SU-DHL-6 (cell line): ENCODE results near the gene OTOGL.

Experiments used
- H2AFZ ChIP-seq: fragments of 200-600 bp; sonication (generic); 2 replicates; pipeline ENCODE4 v1.6.1; 2014; ENCODE audit warnings: low read depth, mild to moderate bottlenecking, moderate library complexity, mixed read lengths, antibody characterized with exemption, low read length; ENCODE audit not compliant: severe bottlenecking
- H3F3A ChIP-seq: fragments of 200-600 bp; shearing (Covaris generic); 2 replicates; pipeline ENCODE4 v1.6.0; 2016; ENCODE audit warnings: antibody characterized with exemption, mild to moderate bottlenecking; ENCODE audit not compliant: insufficient read depth
- H3K27ac ChIP-seq: fragments of 200-600 bp; sonication (generic); 2 replicates; pipeline ENCODE4 v1.5.1; 2016; ENCODE audit warnings: low read depth, mild to moderate bottlenecking, low read length, moderate library complexity, mixed read lengths
- H3K27me3 ChIP-seq: fragments of 200-600 bp; sonication (generic), shearing (Covaris generic); 2 replicates; pipeline ENCODE4 v1.6.0; 2014; ENCODE audit warnings: mild to moderate bottlenecking, low read length
- H3K36me3 ChIP-seq: fragments of 200-600 bp; sonication (generic); 2 replicates; pipeline ENCODE4 v1.6.1; 2014; ENCODE audit warnings: mild to moderate bottlenecking, low read length, mixed read lengths
- H3K4me2 ChIP-seq: fragments of 300-600, 200-600 bp; shearing (Covaris generic), sonication (generic); 2 replicates; pipeline ENCODE4 v1.6.0; 2014; ENCODE audit warnings: low read length, low read depth, mild to moderate bottlenecking; ENCODE audit not compliant: poor library complexity, severe bottlenecking
- H3K4me3 ChIP-seq: fragments of 200-600 bp; sonication (generic); 2 replicates; pipeline ENCODE4 v1.5.1; 2014; ENCODE audit warnings: antibody characterized with exemption, low read length, mild to moderate bottlenecking, mixed read lengths; ENCODE audit not compliant: insufficient read depth, poor library complexity, severe bottlenecking
- H3K79me2 ChIP-seq: fragments of 200-600 bp; sonication (generic); 2 replicates; pipeline ENCODE4 v1.6.1; 2014; ENCODE audit warnings: mild to moderate bottlenecking, low read length, moderate library complexity; ENCODE audit not compliant: insufficient read depth
- H3K9ac ChIP-seq: fragments of 200-600 bp; sonication (generic); 2 replicates; pipeline ENCODE4 v1.7.0; 2014; ENCODE audit warnings: mild to moderate bottlenecking, low read length
- H3K9me2 ChIP-seq: fragments of 200-600 bp; sonication (generic); replicated peaks from 2 replicates; pipeline ENCODE4 v1.6.1; 2014; ENCODE audit warnings: low read length; ENCODE audit not compliant: insufficient read depth
- H3K9me3 ChIP-seq: fragments of 200-600 bp; sonication (generic); 2 replicates; pipeline ENCODE4 v1.6.1; 2014; ENCODE audit warnings: low read length, mixed read lengths; ENCODE audit not compliant: insufficient read depth
- H4K20me1 ChIP-seq: fragments of 200-600 bp; sonication (generic); 2 replicates; pipeline ENCODE4 v1.6.1; 2014; ENCODE audit warnings: low read depth, mild to moderate bottlenecking, antibody characterized with exemption, low read length, moderate library complexity, mixed read lengths
- EZH2phosphoT487 ChIP-seq: fragments of 200-600 bp; sonication (generic), shearing (Covaris generic); conservative IDR thresholded peaks from 2 replicates; pipeline ENCODE4 v1.6.1; 2018; ENCODE audit warnings: mild to moderate bottlenecking, antibody characterized with exemption, low read length, moderate library complexity, mixed read lengths
- TF ChIP-seq, protein P1 (sequence below): fragments of 200-600 bp; sonication (generic); IDR thresholded peaks from one replicate; pipeline ENCODE4 v1.5.1; 2017; ENCODE audit warnings: antibody characterized with exemption, mild to moderate bottlenecking, low read length, moderate library complexity; ENCODE audit not compliant: insufficient read depth, poor library complexity, severe bottlenecking

The OTOGL gene

DNA sequence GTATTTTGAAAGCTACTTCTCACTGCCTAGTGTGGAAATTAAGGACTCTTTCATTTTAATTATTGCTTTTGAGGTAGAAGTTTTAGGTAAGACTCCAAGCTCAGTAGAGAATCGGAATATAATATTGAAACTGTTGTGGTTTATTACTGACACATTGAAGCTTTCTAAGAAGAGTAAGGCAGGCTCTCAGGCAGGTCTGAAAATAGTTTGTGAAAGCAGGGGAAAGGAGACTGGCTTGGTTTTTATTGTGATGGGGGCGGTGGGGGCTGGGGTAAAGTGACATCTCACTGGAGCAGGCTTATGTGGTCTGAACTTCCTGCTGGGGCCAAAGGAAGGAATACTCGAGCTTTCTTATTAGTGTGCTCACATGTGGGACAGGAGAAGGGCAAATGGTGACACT lies 79.5 kb downstream of the OTOGL start:
- H3K27ac ChIP-seq, result no peak overlapping the region

GRCh38 chr12:80183939-80184338 lies 84.6 kb downstream of the OTOGL start:
- Histone ChIP-seq H3K4me3 (no peak overlapping the region), H3F3A (no peaks in the 10 kb centered on the region), H3K79me2 (no peaks in the 10 kb centered on the region), H3K4me2 (no peak overlapping the region), H3K27ac (no peak overlapping the region), H2AFZ (no peak overlapping the region), H3K36me3 (no peaks in the 10 kb centered on the region), H3K9me3 (no peaks in the 10 kb centered on the region), H3K9ac (no peak overlapping the region), H4K20me1 (no peaks in the 10 kb centered on the region), H3K27me3 (no peaks in the 10 kb centered on the region), H3K9me2 (no peaks in the 10 kb centered on the region)
- TF ChIP-seq, protein P1, sequence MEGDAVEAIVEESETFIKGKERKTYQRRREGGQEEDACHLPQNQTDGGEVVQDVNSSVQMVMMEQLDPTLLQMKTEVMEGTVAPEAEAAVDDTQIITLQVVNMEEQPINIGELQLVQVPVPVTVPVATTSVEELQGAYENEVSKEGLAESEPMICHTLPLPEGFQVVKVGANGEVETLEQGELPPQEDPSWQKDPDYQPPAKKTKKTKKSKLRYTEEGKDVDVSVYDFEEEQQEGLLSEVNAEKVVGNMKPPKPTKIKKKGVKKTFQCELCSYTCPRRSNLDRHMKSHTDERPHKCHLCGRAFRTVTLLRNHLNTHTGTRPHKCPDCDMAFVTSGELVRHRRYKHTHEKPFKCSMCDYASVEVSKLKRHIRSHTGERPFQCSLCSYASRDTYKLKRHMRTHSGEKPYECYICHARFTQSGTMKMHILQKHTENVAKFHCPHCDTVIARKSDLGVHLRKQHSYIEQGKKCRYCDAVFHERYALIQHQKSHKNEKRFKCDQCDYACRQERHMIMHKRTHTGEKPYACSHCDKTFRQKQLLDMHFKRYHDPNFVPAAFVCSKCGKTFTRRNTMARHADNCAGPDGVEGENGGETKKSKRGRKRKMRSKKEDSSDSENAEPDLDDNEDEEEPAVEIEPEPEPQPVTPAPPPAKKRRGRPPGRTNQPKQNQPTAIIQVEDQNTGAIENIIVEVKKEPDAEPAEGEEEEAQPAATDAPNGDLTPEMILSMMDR, result no peak
- no peak for TF ChIP-seq EZH2phosphoT487

More for the DNA sequence above, 79.5 kb downstream of the OTOGL start:
- H3K4me3 ChIP-seq, result no peak overlapping the region
- no peak overlapping the region for H2AFZ ChIP-seq
- H3F3A ChIP-seq, result no peaks in the 10 kb centered on the region
- H3K4me2 ChIP-seq, result no peak overlapping the region
- no peak overlapping the region for H3K9ac ChIP-seq
- no peaks in the 10 kb centered on the region for H3K9me2 ChIP-seq
- no peaks in the 10 kb centered on the region for H3K79me2 ChIP-seq
- H3K9me3 ChIP-seq, result no peaks in the 10 kb centered on the region
- H4K20me1 ChIP-seq, result no peaks in the 10 kb centered on the region
- H3K27me3 ChIP-seq, result no peaks in the 10 kb centered on the region
- TF ChIP-seq EZH2phosphoT487, result no peak
- TF ChIP-seq, protein P1, result no peak
- no peaks in the 10 kb centered on the region for H3K36me3 ChIP-seq

DNA sequence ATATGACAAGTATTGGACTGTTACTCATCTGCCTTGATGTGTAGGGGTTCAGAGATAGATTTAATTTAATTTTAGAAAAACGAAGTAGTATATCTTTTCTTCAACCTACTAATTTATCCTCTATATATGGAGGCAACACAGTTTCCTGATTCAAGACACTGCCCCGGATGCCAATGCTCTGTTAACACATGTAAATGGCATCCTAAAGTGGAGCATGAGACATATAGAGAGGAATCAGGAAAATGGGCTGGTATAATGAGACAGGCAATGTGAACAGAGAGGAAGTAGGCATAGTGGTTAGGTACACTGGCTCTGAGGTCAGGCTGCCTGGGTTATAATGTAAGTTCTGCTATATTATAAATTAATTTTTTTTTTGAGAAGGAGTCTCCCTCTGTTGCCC lies 85.6 kb downstream of the OTOGL start:
- Histone ChIP-seq H3K27me3 (no peaks in the 10 kb centered on the region), H4K20me1 (no peaks in the 10 kb centered on the region), H3K9ac (no peak overlapping the region), H2AFZ (no peak overlapping the region), H3K9me2 (no peaks in the 10 kb centered on the region), H3K4me3 (no peak overlapping the region), H3K9me3 (no peaks in the 10 kb centered on the region), H3K4me2 (no peak overlapping the region), H3K79me2 (no peaks in the 10 kb centered on the region), H3F3A (no peaks in the 10 kb centered on the region), H3K27ac (no peak overlapping the region), H3K36me3 (no peaks in the 10 kb centered on the region)
- TF ChIP-seq, protein P1, result no peak
- no peak for TF ChIP-seq EZH2phosphoT487
